ENCODE data around the gene VWF. TPM values are rescaled to one million over a fixed set of nuclear protein-coding genes. Genes with fewer than 3 reads are reported as not detected.

VWF gene
- total and polyA plus RNA-seq, 2 experiments from 2014 or later = 0.42 to 0.56 TPM

DNA sequence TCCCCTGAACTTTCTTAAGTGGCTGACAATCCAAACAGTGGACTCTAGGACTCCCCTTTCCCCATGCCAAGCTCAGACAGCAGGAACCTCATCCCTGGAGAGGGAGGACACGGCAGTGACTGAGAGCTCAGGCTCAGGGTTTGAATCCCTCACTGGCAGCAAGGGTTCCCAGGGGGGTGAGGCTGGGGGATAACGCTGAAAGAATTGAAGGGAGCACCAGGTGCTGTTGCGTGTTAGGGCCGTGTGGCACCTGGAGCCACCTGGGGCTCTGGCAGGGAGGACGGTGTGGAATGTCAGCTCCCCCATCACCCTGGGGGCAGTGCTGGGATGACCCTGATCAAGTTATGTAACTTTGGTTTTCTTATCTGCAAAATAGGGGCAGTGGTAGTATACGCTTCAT, 219.5 kb downstream of the VWF start (continued):
- TF ChIP-seq, protein P1, sequence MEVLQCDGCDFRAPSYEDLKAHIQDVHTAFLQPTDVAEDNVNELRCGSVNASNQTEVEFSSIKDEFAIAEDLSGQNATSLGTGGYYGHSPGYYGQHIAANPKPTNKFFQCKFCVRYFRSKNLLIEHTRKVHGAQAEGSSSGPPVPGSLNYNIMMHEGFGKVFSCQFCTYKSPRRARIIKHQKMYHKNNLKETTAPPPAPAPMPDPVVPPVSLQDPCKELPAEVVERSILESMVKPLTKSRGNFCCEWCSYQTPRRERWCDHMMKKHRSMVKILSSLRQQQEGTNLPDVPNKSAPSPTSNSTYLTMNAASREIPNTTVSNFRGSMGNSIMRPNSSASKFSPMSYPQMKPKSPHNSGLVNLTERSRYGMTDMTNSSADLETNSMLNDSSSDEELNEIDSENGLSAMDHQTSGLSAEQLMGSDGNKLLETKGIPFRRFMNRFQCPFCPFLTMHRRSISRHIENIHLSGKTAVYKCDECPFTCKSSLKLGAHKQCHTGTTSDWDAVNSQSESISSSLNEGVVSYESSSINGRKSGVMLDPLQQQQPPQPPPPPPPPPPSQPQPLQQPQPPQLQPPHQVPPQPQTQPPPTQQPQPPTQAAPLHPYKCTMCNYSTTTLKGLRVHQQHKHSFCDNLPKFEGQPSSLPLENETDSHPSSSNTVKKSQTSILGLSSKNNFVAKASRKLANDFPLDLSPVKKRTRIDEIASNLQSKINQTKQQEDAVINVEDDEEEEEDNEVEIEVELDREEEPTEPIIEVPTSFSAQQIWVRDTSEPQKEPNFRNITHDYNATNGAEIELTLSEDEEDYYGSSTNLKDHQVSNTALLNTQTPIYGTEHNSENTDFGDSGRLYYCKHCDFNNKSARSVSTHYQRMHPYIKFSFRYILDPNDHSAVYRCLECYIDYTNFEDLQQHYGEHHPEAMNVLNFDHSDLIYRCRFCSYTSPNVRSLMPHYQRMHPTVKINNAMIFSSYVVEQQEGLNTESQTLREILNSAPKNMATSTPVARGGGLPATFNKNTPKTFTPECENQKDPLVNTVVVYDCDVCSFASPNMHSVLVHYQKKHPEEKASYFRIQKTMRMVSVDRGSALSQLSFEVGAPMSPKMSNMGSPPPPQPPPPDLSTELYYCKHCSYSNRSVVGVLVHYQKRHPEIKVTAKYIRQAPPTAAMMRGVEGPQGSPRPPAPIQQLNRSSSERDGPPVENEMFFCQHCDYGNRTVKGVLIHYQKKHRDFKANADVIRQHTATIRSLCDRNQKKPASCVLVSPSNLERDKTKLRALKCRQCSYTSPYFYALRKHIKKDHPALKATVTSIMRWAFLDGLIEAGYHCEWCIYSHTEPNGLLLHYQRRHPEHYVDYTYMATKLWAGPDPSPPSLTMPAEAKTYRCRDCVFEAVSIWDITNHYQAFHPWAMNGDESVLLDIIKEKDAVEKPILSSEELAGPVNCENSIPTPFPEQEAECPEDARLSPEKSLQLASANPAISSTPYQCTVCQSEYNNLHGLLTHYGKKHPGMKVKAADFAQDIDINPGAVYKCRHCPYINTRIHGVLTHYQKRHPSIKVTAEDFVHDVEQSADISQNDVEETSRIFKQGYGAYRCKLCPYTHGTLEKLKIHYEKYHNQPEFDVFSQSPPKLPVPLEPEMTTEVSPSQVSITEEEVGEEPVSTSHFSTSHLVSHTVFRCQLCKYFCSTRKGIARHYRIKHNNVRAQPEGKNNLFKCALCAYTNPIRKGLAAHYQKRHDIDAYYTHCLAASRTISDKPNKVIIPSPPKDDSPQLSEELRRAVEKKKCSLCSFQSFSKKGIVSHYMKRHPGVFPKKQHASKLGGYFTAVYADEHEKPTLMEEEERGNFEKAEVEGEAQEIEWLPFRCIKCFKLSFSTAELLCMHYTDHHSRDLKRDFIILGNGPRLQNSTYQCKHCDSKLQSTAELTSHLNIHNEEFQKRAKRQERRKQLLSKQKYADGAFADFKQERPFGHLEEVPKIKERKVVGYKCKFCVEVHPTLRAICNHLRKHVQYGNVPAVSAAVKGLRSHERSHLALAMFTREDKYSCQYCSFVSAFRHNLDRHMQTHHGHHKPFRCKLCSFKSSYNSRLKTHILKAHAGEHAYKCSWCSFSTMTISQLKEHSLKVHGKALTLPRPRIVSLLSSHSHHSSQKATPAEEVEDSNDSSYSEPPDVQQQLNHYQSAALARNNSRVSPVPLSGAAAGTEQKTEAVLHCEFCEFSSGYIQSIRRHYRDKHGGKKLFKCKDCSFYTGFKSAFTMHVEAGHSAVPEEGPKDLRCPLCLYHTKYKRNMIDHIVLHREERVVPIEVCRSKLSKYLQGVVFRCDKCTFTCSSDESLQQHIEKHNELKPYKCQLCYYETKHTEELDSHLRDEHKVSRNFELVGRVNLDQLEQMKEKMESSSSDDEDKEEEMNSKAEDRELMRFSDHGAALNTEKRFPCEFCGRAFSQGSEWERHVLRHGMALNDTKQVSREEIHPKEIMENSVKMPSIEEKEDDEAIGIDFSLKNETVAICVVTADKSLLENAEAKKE (CRISPR knock-in tag; IDR thresholded peaks at IDR 0.05) = no peak
- TF ChIP-seq EZH2phosphoT487 (IDR thresholded peaks at IDR 0.05; ENCODE audit: unreplicated experiment) = no peak

DNA sequence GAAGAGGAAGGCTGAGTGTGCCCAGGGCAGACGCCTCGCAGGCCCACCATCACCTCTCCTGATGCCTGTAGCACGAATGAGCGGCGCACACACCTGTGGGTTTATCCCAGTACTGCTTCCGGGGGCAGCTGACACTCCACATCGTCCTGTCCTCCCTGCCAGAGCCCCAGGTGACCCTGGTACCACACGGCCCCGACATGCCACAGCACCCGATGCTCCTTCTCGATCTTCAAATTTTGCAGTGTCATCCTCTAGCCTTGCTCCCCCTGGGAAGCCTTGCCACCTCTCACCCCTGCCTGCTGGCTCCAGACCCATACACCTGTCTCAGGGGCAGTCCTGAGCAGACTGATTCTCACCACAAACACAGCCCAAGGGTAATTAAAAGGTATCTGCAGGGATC, 220.0 kb downstream of the VWF start:
- H4K20me1 ChIP-seq (replicated peaks; ENCODE audit: insufficient read depth) = no peaks in the 10 kb centered on the region
- H3K27me3 ChIP-seq (ENCODE audit: insufficient read depth) = no peaks in the 10 kb centered on the region
- H2AFZ ChIP-seq = peak overlapping the region; percentile 14; the same call in 1 of the 2 replicates
- no peaks in the 10 kb centered on the region for H3F3A ChIP-seq (replicated peaks; ENCODE audit: low read depth)
- no peaks in the 10 kb centered on the region for H3K4me1 ChIP-seq (ENCODE audit: insufficient read depth)
- DNase-seq (ENCODE audit: low spot score) (no peak), ATAC-seq (no peak)
- no peaks in the 10 kb centered on the region for H3K36me3 ChIP-seq (ENCODE audit: insufficient read depth)
- H3K36me3 Mint-ChIP-seq (ENCODE audit: low read depth) = no peaks in the 10 kb centered on the region
- H3K4me3 Mint-ChIP-seq = no peak overlapping the region
- peaks cover 14% of the 10 kb centered on the region for H3K4me1 Mint-ChIP-seq
- H3K27ac Mint-ChIP-seq = no peak overlapping the region
- no peaks in the 10 kb centered on the region for H3K27me3 Mint-ChIP-seq (ENCODE audit: insufficient read depth, low read depth, poor library complexity)
- H3K9me2 ChIP-seq (ENCODE audit: insufficient read depth) = 0 out of 2 replicates have a peak, but pooled peaks cover 7% of the 10 kb centered on the region
- H3K4me2 ChIP-seq = no peak overlapping the region
- no peak overlapping the region for H3K4me3 ChIP-seq
- no peak overlapping the region for H3K27ac ChIP-seq (ENCODE audit: low read depth)
- no peaks in the 10 kb centered on the region for H3K79me2 ChIP-seq (replicated peaks; ENCODE audit: insufficient read depth)
- H3K9me3 Mint-ChIP-seq = no peaks in the 10 kb centered on the region
- TF ChIP-seq ZNF114 (CRISPR knock-in tag; IDR thresholded peaks at IDR 0.05) (no peak), EZH2phosphoT487 (IDR thresholded peaks at IDR 0.05; ENCODE audit: unreplicated experiment) (no peak), JUNB (IDR thresholded peaks at IDR 0.05; ENCODE audit: unreplicated experiment) (no peak), POLR2AphosphoS5 (IDR thresholded peaks at IDR 0.05; ENCODE audit: low read depth) (no peak), EZH2 (IDR thresholded peaks at IDR 0.05; ENCODE audit: low read depth, unreplicated experiment) (no peak), STAT1 (IDR thresholded peaks at IDR 0.05; ENCODE audit: unreplicated experiment) (no peak)
- TF ChIP-seq, protein P1 (CRISPR knock-in tag; IDR thresholded peaks at IDR 0.05) = no peak
- TF ChIP-seq, protein P2, sequence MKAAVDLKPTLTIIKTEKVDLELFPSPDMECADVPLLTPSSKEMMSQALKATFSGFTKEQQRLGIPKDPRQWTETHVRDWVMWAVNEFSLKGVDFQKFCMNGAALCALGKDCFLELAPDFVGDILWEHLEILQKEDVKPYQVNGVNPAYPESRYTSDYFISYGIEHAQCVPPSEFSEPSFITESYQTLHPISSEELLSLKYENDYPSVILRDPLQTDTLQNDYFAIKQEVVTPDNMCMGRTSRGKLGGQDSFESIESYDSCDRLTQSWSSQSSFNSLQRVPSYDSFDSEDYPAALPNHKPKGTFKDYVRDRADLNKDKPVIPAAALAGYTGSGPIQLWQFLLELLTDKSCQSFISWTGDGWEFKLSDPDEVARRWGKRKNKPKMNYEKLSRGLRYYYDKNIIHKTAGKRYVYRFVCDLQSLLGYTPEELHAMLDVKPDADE (IDR thresholded peaks at IDR 0.05) = no peak
